GM19438 (cell line): ENCODE data around the gene PGA4.
"Not testable (repeated sequence)": the region's sequence is repeated elsewhere in the genome, so short reads cannot be mapped to it uniquely, and the experiment has no call there.

ENCODE experiments used
- ATAC-seq: cut with Tn5 transposase; IDR thresholded peaks from one replicate; pipeline ENCODE4 v1.9.1; 2021; ENCODE audit warnings: low read depth; ENCODE audit not compliant: unreplicated experiment

PGA4 gene

GRCh38 chr11:61222047-61222446 lies at the start of gene PGA4:
Gene PGA4 (plus strand): TSS chr11:61222347. CDS start chr11:61222401, 54 bp downstream.
- not testable (repeated sequence) for ATAC-seq

- ATAC-seq = no peak
Measured at GRCh38 chr11:61172356-61172755, 49.8 kb upstream of the PGA4 start.

GRCh38 chr11:61172888-61173287 lies 49.3 kb upstream of the PGA4 start:
- ATAC-seq = no peak

GRCh38 chr11:61173456-61173855 lies 48.7 kb upstream of the PGA4 start:
- ATAC-seq = no peak

- ATAC-seq = no peak
Measured at GRCh38 chr11:61174273-61174672, 47.9 kb upstream of the PGA4 start.

- no peak for ATAC-seq
Measured at GRCh38 chr11:61174949-61175348, 47.2 kb upstream of the PGA4 start.

- no peak for ATAC-seq
Measured at GRCh38 chr11:61176446-61176845, 45.7 kb upstream of the PGA4 start.

- not testable (repeated sequence) for ATAC-seq
Measured at GRCh38 chr11:61180205-61180604, 41.9 kb upstream of the PGA4 start.

GRCh38 chr11:61181489-61181888 lies 40.7 kb upstream of the PGA4 start:
- no peak for ATAC-seq

- ATAC-seq = no peak
Measured at GRCh38 chr11:61183645-61184044, 38.5 kb upstream of the PGA4 start.

GRCh38 chr11:61186504-61186903 lies 35.6 kb upstream of the PGA4 start:
- ATAC-seq = no peak

- ATAC-seq = no peak
Measured at GRCh38 chr11:61187505-61188130, 34.5 kb upstream of the PGA4 start.

- no peak for ATAC-seq
Measured at GRCh38 chr11:61189933-61190332, 32.2 kb upstream of the PGA4 start.

GRCh38 chr11:61193596-61193995 lies 28.6 kb upstream of the PGA4 start:
- ATAC-seq = no peak

GRCh38 chr11:61194169-61194671 lies 27.9 kb upstream of the PGA4 start:
- no peak for ATAC-seq

- ATAC-seq = no peak
Measured at GRCh38 chr11:61194981-61195695, 27.0 kb upstream of the PGA4 start.

- ATAC-seq = no peak
Measured at GRCh38 chr11:61195719-61196118, 26.4 kb upstream of the PGA4 start.

GRCh38 chr11:61198361-61198760 lies 23.8 kb upstream of the PGA4 start:
- no peak for ATAC-seq

- ATAC-seq = no peak
Measured at GRCh38 chr11:61198948-61199523, 23.1 kb upstream of the PGA4 start.

GRCh38 chr11:61201476-61201875 lies 20.7 kb upstream of the PGA4 start:
- ATAC-seq = no peak

GRCh38 chr11:61202950-61203746 lies 19.0 kb upstream of the PGA4 start, which contains the start of gene PGA3:
Gene PGA3 (plus strand): TSS chr11:61203515. CDS start chr11:61203565, 50 bp downstream.
- ATAC-seq = not testable (repeated sequence)
